ENCODE measurements around the gene LHX4.

The LHX4 gene

DNA sequence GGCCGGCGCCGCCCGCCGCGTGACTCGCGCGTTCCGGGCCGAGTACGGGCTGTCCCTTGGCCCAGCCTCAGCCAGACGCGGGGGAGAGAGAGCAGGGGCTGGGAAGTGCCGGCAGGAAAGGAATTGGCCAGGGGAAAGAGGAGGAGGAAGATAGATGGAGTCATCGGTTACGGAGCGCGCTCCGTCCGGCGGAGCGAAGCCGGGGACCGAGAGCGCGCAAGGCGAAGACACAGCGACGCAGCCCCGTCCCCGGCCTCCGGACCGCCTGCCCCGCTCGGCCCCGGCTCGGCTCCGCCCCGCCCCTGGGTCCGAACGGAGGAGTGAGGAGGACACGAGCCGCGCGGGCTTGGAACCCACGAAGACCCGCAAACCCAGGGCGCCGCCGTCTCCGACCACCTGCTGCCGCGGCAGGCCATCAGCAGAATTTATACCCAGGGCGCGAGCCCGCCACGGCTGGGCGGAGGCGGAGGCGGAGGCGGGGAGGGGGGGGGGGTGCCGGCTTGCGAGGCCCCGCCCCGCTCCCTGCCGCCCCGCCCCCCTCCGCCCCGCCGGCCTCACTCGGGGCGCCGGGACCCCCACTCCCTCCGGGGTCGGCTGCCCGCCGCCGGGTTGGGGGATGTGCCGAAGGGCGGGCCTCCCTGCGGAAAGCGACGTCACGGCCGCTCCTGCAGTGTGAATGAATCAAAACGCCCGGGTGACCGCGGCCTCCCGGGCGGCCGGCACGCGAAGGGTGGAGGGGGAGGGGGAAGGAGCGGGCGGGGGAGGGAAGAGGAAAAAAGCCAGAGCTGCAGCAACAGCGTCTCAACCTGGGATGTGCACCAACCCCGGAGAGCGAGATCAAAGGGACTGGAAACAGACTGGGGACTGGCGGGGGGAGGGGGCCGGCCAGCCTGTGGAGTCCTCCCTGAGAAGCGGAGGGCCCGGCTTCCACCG lies at the start of gene LHX4:
LHX4 (plus strand) TSS at position 782 of the 933 bp plus-strand sequence. CDS start 266 bp downstream, outside the sequence.
- no peak for DNase-seq (ENCODE audit: low read depth)
- peak within 1 kb of the TSS; percentile 53 for H3K4me3 ChIP-seq (ENCODE audit: low read depth, low read length)

DNA sequence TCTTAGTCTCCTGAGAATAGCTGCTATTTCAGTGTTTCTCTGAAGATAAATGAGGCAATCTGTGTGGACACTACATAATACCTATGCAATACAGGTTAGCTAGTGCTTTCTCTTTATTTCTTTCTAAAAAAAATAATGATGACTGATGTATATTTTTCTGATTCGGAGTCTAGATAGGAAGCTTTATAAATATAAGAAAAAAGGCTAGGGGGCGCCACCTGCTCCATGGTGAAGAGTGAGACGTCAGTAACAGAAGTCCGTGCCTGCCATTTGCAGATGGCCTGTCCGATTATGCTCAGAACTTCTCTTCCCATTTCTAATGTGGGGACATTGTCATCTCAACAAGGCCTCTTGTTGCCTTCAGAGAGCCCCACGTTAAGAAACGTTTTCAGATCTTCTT lies 49.0 kb upstream of the LHX4 start:
- no peak for DNase-seq (ENCODE audit: low read depth)
- no peak overlapping the region for H3K4me3 ChIP-seq (ENCODE audit: low read depth, low read length)

DNA sequence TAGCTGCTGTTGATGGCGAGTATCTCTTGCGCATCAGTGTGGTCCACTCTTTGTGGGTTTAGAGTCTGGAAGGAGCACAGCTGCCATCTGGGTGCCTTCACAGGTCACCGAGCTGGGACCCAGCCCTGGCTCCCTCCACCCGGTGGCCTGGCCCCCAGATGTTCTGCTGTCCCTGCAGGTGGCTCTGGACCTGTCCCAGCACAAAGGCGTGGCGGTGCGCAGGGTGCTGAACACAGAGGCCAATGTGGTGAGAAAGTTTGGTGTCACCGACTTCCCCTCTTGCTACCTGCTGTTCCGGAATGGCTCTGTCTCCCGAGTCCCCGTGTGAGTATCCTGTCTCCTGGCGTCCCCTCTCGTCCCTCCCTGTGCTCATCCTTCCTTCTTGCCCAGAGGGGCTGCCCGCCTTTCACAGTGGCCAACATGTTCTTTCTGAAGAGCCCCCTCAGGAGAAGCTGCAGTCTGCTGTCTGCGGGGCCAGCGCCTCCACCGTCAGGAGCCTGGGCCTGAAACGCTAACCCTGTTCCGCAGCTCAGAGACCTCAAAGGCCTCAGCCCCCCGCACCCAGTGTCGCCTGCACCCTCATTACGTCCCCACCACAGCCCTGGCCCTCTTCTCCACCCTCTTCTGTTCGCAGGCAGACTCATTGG lies 47.9 kb upstream of the LHX4 start:
- no peak for DNase-seq (ENCODE audit: low read depth)
- no peak overlapping the region for H3K4me3 ChIP-seq (ENCODE audit: low read depth, low read length)

DNA sequence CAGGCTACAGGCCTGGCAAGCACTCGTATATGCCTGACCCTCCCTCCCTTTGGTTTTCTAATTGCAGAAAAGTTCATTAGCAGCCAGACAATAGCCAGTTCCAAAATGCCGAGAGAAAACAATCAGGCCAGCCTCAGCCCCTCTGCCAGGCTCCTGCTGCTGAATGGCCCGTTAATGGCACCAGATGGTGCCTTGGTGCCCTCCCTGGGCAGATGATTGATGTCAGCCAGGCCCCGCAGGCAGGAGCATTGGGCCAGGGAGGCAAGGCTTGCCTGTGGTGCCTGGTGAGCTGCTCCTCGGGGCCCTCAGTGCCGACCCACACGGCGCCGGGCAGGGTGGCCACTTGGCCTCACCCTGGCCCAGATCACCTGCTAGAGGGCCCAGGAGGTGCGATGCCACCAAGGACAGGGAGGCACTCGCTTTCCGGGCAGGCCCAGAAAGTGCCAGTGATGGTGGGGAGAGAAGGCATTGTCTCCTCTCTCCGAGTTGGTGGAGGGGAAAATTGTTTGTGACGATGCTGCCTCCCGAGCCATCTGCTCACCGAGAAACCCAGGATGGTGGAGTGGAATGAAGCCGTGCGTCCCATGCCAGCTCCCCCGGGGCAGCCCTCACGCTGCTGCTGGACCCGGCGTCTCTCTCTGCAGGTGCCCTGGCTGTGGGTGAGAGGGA lies 47.3 kb upstream of the LHX4 start:
- DNase-seq (ENCODE audit: low read depth): no peak
- no peak overlapping the region for H3K4me3 ChIP-seq (ENCODE audit: low read depth, low read length)

DNA sequence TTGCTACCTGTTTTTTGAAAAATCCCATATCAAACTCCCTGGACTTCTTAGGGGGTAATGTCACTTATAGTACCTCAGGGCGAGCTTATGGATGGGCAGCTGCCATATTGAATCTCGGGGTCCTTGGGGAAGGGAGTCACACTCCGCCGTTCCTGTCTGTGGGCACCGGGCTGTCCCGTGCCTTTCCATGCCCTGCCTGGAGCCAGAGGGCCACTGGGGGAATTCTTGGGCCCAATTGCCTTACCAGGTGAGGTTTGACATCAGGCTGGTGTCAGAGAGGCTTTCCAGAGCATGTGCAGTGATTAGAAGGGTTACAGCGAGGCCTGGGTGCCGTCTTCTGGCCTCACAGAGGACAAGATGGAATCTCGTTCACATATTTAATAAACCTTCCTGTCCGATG lies 46.6 kb upstream of the LHX4 start:
- DNase-seq (ENCODE audit: low read depth): no peak
- H3K4me3 ChIP-seq (ENCODE audit: low read depth, low read length): no peak overlapping the region

DNA sequence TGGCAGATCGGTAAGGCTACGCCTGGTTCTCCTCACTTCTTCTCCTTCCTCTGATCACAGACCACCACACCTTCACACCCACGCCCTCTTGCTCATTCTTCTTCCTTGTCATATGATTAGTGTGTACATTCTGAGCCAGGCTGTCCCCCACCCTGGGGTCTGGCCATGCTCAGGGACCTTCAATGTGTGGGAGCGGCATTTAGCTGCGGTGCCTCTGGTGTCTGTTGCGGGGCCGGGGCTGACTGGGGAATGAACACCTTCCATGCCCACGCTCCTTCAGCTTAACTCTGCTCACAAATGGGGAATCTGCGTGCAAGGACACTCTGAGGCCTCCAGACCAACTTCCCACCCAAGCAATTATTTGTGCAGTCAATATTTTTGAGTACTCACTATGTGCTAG lies 46.0 kb upstream of the LHX4 start:
- H3K4me3 ChIP-seq (ENCODE audit: low read depth, low read length): no peak overlapping the region
- DNase-seq (ENCODE audit: low read depth): no peak

DNA sequence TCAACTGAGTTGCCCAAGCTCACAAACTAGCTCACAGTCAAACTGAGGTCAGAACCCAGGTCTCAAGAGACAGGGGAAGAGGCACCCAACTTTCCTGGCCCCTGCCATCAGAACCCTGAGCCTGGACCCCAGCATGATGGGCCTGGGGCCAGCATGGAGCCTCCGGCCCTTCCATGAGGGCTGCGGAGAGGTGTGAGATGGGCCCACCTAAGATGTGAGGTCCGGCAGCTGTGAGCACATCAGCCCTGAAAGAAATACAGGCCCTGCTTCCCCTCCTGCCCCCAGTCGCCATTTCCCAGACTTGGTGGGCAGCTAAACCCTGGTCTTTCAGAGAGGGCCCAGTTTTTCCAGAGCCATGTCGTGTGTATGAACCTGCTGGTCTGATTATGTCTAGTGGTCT lies 44.8 kb upstream of the LHX4 start:
- DNase-seq (ENCODE audit: low read depth): no peak
- H3K4me3 ChIP-seq (ENCODE audit: low read depth, low read length): no peak overlapping the region

DNA sequence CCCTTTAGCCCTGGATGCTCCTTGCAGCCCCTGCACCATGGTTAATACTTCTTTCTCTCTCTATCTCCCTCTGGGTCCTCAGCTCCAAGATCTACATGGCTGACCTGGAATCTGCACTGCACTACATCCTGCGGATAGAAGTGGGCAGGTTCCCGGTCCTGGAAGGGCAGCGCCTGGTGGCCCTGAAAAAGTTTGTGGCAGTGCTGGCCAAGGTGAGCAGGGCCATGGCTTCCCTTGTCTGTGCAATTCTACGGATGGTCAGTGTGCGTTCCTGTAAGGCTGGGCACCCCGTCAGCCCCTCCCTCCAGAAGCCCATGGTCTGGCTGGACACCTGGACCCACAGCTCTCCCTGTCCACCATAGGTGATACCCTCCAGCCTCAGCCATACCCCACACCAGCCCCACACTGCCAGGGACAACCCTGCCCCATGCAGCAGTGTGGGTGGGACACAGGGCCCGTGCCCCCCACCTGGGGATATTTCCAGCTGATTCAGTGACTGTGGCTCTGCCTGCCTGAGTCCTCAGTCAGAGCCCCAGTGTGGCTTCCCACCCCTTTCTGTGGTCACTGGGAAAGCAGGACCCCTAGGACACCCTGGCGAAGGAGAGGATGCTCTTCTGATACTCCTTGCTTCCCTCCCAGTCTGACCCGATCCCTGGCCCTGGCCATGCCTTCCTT lies 44.0 kb upstream of the LHX4 start:
- H3K4me3 ChIP-seq (ENCODE audit: low read depth, low read length): no peak overlapping the region
- DNase-seq (ENCODE audit: low read depth): no peak

DNA sequence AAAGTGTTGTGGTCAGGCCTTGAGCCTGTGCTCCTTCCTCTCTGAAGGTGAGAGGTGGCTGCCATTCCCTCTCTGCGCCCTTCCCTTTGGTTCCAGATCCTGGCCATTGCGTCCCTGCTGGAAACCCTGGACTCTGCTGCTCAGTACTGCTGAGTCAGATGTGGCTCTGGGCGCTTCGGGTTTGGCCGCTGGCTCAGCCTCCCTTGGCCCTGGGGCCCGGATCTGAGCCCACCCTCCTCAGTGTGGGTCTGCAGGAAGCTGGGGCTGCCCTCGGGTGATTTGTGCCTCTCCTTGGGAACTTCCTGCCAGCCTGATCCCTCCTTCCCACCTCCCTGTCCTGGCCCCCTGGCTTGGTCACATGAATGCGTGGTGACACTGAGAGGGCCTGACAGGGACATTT lies 43.2 kb upstream of the LHX4 start:
- DNase-seq (ENCODE audit: low read depth): no peak
- no peak overlapping the region for H3K4me3 ChIP-seq (ENCODE audit: low read depth, low read length)

DNA sequence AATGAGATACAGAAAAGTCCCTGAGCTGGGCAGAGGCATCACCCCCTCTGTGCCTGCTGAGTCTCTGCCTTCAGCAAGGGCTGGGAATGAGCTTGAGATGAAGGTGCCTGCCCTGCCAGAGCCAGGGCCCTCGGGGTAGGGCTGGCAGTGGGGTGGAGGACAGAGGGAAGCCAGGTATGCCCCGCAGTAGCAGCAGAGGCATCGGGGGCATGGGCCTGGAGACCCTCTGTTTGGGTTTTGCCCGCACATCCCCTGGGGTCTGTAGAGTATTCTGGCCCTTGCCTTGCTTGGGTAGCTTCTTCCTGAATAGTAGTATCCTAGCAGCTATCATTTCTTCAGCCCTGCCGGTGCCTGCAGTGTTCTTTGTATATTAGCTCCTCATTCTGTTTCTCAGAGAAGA lies 42.4 kb upstream of the LHX4 start:
- no peak overlapping the region for H3K4me3 ChIP-seq (ENCODE audit: low read depth, low read length)
- DNase-seq (ENCODE audit: low read depth): no peak

DNA sequence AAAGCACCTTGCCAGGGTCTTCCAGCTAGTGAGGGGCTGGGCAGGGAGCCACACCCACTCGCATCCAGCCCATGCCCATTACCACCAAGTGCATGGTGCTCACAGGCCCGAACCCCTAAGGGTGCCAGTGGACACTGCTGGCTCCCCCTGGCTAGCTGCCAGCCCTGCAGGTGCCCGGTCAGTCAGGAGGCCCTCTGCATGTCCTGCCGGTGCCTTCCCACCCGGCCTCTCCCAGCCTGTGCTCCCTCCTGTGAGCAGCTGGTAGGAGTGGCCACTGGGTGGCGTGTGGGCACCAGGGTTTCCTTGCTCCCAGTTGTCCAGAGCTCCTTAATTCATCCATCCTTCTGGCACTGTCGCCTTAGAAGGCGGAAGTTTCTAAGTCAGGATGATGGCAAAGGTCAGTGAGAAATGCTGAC lies 42.0 kb upstream of the LHX4 start:
- DNase-seq (ENCODE audit: low read depth): no peak
- no peak overlapping the region for H3K4me3 ChIP-seq (ENCODE audit: low read depth, low read length)

DNA sequence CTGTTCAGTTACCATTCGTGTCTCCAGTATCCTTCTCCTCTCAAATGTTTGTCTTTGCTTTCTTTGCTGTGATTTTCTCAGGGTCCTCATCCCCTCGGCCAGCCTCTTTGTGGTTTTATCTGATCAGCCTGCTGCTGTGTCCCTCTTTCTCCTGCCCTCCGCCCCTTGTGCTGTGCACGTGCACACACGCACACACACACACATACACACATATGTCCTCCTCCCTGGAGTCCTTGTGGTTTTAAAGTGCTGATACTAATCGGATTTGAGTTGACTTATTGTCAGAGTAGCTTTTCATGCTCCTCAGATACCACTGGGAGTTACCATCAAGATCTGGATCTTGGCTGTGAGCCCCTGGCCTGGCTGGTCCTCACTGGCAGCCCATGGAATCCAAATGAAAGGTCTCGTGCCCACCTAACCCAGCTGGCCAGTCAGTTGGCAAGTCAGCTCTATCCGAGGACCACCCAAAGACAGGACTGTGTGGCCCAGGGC lies 41.3 kb upstream of the LHX4 start:
- no peak overlapping the region for H3K4me3 ChIP-seq (ENCODE audit: low read depth, low read length)
- DNase-seq (ENCODE audit: low read depth): no peak

DNA sequence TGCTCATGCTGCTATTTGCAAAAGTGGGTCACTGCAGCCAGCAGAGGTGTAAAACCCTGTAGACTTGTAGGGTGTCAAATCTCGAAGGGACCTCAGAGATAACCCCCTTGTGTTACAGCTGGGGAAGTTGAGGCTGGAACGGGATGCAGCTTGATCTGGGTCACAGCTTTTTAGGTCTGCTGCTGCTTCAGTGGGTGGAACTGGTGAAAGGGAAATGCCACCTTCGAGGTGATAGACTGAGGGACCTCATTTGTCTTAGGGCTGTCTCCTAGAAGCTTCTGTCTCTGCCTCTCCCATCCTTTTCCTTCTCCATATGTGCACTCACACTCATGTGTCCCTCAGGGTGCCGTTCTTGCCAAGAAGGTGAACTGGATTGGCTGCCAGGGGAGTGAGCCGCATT lies 40.0 kb upstream of the LHX4 start:
- no peak for DNase-seq (ENCODE audit: low read depth)
- H3K4me3 ChIP-seq (ENCODE audit: low read depth, low read length): no peak overlapping the region

DNA sequence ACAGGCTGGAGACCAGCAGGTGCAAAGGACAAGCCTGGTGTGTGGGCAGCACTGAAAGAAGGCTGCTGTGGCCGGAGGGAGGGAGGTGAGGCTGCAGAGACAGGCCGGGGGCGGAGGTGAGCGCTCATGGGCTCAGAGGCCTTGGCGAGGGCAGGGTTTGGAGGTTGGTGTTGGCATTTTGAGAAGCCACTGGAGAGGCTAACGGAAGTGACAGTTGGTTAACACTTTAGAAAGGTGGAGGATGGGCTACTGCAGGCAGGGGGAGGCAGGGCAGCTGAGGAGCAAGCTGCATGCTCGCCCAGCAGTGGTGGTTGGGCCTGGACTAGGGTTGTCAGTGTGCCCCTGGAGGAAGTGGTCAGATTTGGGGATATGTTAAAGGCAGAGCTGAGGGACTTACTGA lies 37.9 kb upstream of the LHX4 start:
- DNase-seq (ENCODE audit: low read depth): no peak
- H3K4me3 ChIP-seq (ENCODE audit: low read depth, low read length): no peak overlapping the region

DNA sequence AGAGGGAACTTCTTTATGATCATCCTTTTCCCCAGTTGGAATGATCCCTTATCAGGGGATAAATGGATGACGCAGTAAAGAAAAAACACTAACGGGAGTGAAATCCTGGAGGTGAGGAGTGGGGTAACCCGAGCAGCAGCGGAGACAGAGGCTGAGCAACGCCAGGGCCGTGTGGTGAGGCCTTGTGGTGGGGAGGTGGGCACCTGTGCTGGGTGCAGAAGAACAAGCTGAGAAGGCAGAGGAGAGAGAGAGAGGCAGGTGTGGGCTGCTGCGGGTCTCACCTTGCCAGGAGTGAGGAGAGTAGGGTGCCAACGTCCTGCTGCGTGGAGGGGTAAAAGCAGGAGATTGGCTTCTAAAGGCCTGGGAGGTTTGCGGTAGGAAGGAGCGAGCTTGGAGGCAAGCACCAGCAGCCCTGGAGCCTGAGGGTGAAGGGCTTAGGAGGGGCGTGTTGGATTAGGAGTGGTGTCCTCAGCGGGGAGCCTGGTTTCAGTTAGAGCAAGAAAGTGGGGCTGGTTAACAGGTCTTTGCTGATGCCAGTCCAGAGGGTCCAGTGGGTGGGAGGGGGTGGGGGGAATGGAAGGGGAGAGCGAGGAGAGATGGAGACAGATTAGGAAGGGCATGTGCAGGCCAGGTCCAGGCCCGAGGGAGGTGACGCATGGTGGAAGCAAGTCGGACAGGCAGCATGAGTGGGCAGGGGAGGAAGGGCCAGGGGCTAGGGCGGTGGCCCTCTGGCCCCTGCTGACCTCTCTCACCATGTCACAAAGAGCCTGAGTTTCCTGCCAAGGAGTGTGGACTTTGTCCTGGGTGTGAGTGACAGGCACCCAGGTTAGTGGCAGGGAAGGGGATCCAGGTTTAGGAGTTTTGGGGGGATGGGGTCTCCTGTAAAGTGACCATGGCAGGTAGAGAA lies 36.7 kb upstream of the LHX4 start:
- no peak for DNase-seq (ENCODE audit: low read depth)

DNA sequence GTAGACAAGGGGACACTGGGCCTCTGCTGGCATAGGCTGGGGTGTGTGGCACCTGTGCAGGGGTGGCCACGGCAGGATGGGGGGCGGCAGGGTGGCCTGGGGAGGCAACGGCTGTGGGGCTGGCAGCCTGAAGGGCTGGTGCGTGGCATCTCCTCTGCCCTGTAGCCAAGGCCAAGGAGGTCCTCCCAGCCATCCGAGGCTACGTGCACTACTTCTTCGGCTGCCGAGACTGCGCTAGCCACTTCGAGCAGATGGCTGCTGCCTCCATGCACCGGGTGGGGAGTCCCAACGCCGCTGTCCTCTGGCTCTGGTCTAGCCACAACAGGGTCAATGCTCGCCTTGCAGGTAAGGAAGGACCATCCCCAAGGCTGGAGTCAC lies 36.0 kb upstream of the LHX4 start:
- no peak overlapping the region for H3K4me3 ChIP-seq (ENCODE audit: low read depth, low read length)
- no peak for DNase-seq (ENCODE audit: low read depth)

More for the DNA sequence above, 36.7 kb upstream of the LHX4 start:
- no peak overlapping the region for H3K4me3 ChIP-seq (ENCODE audit: low read depth, low read length)

DNA sequence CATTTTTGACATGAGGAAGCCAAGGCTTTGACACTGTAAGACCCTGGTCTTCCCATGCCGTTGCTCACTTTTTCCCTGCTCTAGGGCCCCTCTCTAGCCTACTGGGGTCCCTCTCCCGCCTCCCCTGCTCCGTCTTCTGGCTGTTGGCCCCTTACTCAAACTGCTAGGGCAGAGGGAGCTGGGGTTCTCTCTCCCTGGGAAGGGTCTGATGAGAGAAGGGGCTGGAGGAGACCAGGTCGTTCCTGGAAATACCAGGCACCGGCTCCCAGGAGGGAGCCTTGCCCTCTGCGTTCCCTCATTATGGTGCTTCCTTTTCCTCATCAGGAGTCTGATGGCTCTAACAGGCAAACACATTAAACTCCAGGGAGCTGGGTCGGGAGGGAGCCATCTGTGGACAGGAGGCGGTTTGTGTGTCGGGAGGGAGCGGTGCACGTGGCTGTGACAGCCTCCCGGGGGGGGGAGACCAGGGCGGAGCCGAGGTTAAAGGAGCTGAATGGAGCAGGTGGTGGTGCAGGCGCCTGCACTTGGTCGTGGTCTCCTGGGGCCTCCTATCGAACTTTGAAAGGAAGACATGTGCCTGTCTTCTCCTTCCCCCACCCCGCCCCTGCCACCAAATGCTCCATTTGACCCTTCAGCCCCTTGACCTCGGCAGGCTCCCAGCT lies 35.4 kb upstream of the LHX4 start:
- no peak overlapping the region for H3K4me3 ChIP-seq (ENCODE audit: low read depth, low read length)
- DNase-seq (ENCODE audit: low read depth): no peak

DNA sequence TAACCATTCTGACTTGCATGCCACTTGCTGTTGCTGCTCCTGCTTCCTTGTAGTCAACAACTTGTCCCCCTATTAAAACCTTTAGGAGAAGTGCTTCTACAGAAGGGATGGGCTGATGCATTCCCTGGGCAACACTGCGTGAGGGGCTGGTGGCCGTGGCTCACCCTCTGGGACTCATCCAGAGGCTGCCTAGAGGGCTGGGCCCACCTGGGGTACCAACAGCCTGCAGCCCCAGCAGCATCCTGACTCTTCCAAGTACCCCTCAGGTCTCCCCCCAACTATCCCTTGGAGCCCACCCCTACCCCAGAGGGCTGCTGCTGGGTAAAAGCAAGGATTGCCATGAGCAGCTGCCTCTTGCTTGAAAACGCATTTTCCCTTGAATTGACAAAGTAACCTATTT lies 34.7 kb upstream of the LHX4 start:
- no peak for DNase-seq (ENCODE audit: low read depth)

More for the DNA sequence above, 34.7 kb upstream of the LHX4 start:
- H3K4me3 ChIP-seq (ENCODE audit: low read depth, low read length): no peak overlapping the region

Measured in skeletal muscle cell (primary cell).